Tibial artery (tissue), 4 donors: ENCODE measurements around the gene SFI1.

Source experiments
- DNase-seq, 2 donors: peaks; one replicate each; pipeline ENCODE4 v3.0.0-alpha.2; 2019
- H3K27ac ChIP-seq, 2 donors: fragments of 200-600 bp; sonication (generic) in 1 of 2; 1 replicate in 1 of 2; 2 replicates in 1 of 2; pipeline ENCODE4 v1.5.1; 2018 to 2019; ENCODE audit warnings: mild to moderate bottlenecking in 1 of 2
- H3K27me3 ChIP-seq, 2 donors: fragments of 200-600 bp; sonication (generic) in 1 of 2; one replicate each; pipeline versions ENCODE4 v1.5.1 to v1.6.0; 2016 to 2019
- H3K36me3 ChIP-seq, 3 donors: fragments of 200-600 bp; sonication (generic) in 2 of 3; one replicate each; pipeline ENCODE4 v1.5.1; 2016 to 2019; ENCODE audit warnings: mild to moderate bottlenecking in 2 of 3
- H3K4me1 ChIP-seq, 4 donors: fragments of 200-600 bp; sonication (generic) in 2 of 4; 1 replicate in 3 of 4; 2 replicates in 1 of 4; pipeline ENCODE4 v1.5.1; 2016 to 2019
- H3K4me3 ChIP-seq, 2 donors: fragments of 200-600 bp; sonication (generic) in 1 of 2; 1 replicate in 1 of 2; 2 replicates in 1 of 2; pipeline ENCODE4 v1.5.1; 2018 to 2019; ENCODE audit warnings: mild to moderate bottlenecking in 2 of 2
- H3K9me3 ChIP-seq, 3 donors: fragments of 200-600 bp; sonication (generic) in 1 of 3; one replicate each; pipeline ENCODE4 v1.5.1; 2016 to 2019
- intact Hi-C: fragments of 100-400 bp; cut with DNase I; formaldehyde crosslinking; loops from one replicate; pipeline ENCODE4 v1.15.0; 2023; ENCODE audit warnings: low total_unique reads
- TF ChIP-seq, protein P1 (sequence below), 2 experiments: fragments of 200-600 bp in 1 of 2; fragments of 450-650 bp in 1 of 2; IDR thresholded peaks; one replicate each; pipeline ENCODE4 v1.5.1; 2017 to 2019; ENCODE audit warnings: antibody characterized with exemption in 2 of 2, mild to moderate bottlenecking in 1 of 2, moderate library complexity in 1 of 2

The SFI1 gene

DNA sequence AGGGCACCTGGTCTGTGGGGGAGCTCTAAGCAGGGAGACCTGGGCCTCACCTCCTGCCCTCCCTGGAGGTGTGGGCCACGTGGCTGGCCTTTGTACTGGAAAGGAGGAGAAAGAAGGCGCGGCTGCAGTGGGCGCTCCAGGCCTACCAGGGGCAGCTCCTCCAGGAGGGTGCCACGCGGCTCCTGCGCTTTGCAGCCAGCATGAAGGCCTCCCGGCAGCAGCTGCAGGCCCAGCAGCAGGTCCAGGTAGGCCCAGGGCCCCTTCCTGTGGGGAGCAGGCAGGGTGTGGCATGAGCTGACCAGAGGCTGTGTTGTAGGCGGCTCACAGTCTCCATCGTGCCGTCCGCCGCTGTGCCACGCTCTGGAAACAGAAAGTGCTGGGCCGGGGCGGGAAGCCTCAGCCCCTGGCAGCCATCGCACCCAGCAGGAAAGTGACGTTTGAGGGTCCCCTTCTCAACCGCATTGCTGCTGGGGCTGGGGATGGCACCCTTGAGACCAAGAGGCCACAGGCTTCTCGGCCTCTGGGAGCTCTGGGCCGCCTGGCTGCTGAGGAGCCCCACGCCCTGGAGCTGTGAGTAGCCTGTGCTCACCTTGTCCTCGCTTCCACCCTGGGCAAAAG is 117.1 kb downstream of the SFI1 start:
- TF ChIP-seq, protein P1, sequence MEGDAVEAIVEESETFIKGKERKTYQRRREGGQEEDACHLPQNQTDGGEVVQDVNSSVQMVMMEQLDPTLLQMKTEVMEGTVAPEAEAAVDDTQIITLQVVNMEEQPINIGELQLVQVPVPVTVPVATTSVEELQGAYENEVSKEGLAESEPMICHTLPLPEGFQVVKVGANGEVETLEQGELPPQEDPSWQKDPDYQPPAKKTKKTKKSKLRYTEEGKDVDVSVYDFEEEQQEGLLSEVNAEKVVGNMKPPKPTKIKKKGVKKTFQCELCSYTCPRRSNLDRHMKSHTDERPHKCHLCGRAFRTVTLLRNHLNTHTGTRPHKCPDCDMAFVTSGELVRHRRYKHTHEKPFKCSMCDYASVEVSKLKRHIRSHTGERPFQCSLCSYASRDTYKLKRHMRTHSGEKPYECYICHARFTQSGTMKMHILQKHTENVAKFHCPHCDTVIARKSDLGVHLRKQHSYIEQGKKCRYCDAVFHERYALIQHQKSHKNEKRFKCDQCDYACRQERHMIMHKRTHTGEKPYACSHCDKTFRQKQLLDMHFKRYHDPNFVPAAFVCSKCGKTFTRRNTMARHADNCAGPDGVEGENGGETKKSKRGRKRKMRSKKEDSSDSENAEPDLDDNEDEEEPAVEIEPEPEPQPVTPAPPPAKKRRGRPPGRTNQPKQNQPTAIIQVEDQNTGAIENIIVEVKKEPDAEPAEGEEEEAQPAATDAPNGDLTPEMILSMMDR (IDR thresholded peaks at IDR 0.05), result no peak
- intact Hi-C loops, result no loop called here
- H3K27me3 ChIP-seq, result no peaks in the 10 kb centered on the region
- H3K4me3 ChIP-seq, result no peak overlapping the region
- no peak for DNase-seq
- H3K4me1 ChIP-seq, result peaks cover 0 to 5% (median 0%) of the 10 kb centered on the region in 4 donors
- H3K27ac ChIP-seq, result no peak overlapping the region
- H3K9me3 ChIP-seq, result no peaks in the 10 kb centered on the region
- H3K36me3 ChIP-seq, result peaks cover 7 to 65% (median 20%) of the 10 kb centered on the region in 3 donors

DNA sequence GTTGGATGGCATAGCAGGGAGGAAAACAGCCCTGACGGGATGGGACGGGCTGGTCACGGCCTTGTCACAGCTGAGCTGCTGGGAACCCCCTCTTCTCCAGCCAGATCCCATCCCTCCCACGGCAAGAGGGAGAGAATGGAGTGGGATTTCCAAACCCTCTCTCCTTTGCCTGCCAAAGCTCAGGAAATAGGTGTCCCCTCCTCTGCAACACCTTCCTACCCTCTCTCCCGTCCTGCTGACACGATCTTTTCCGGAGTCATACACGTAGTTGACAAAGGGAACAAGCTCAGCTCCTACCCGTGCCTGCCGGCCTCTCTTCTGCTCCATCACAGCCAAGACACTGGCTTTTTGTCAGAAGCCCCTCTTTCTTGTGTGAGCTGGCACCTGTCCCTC is 117.6 kb downstream of the SFI1 start:
- Histone ChIP-seq H3K27me3 (no peaks in the 10 kb centered on the region), H3K4me3 (no peak overlapping the region), H3K27ac (no peak overlapping the region), H3K9me3 (no peaks in the 10 kb centered on the region), H3K4me1 (peaks cover 0 to 5% (median 0%) of the 10 kb centered on the region in 4 donors), H3K36me3 (peaks cover 8 to 70% (median 25%) of the 10 kb centered on the region in 3 donors)
- TF ChIP-seq, protein P1 (IDR thresholded peaks at IDR 0.05), result no peak
- DNase-seq, result no peak
- intact Hi-C loops, result no loop called here

DNA sequence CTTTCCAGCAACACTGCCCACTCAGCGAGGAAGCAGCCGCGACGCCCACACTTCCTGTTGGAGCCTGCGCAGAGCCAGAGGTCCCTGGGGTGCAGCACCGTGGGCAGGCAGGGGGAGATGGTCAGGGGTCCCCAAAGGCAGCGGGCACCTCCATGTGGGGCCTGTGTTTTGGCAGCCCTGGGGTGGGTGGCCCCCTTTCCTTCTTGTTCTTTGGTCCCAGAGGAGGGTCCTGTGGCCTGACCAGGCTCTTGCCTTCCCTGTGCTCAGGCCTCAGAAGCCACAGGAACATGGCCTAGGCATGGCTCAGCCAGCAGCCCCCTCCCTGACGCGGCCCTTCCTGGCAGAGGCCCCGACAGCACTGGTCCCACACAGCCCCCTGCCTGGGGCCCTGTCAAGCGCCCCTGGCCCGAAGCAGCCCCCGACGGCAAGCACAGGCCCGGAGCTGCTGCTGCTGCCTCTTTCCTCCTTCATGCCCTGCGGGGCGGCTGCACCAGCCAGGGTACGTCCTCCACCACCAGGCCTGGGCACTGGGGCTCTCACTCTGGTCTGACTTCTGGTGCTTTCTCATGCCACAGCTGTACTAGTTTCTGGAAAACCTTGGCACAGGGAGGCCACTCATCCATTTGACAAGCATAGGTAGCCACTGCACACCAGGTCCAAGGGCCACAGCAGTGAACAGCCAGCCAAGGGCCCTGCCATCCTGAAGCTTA is 118.6 kb downstream of the SFI1 start:
- H3K36me3 ChIP-seq, result peaks cover 19 to 74% (median 34%) of the 10 kb centered on the region in 3 donors

DNA sequence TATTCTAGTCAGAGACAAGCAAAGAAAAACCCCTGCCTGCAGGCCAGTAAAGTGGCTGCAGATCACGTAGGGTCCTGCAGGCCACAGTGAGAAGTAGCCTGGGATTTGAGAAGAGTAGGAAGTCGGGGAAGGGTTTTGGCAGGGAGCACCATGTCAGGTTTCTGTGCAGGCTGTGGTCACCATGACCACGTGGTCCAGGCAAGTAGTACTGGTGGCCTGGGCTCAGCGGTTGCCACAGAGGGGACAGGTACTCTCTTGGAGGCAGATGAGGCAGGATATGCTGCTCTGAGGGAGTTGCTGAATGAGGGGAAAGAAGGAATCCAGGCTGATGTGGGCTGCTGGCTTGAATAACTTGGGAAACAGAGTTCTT is 119.1 kb downstream of the SFI1 start:
- Histone ChIP-seq H3K27me3 (no peaks in the 10 kb centered on the region), H3K9me3 (no peaks in the 10 kb centered on the region), H3K36me3 (peaks cover 24 to 74% (median 40%) of the 10 kb centered on the region in 3 donors), H3K4me3 (no peak overlapping the region), H3K4me1 (peaks cover 0 to 5% (median 0%) of the 10 kb centered on the region in 4 donors), H3K27ac (no peak overlapping the region)
- intact Hi-C loops, result no loop called here
- DNase-seq, result no peak
- TF ChIP-seq, protein P1 (IDR thresholded peaks at IDR 0.05), result no peak

More for the DNA sequence above, 118.6 kb downstream of the SFI1 start:
- intact Hi-C loops, result no loop called here
- Histone ChIP-seq H3K4me1 (peaks cover 0 to 5% (median 0%) of the 10 kb centered on the region in 4 donors), H3K4me3 (no peak overlapping the region), H3K27me3 (no peaks in the 10 kb centered on the region), H3K27ac (no peak overlapping the region), H3K9me3 (no peaks in the 10 kb centered on the region)
- DNase-seq, result no peak
- TF ChIP-seq, protein P1 (IDR thresholded peaks at IDR 0.05), result no peak

DNA sequence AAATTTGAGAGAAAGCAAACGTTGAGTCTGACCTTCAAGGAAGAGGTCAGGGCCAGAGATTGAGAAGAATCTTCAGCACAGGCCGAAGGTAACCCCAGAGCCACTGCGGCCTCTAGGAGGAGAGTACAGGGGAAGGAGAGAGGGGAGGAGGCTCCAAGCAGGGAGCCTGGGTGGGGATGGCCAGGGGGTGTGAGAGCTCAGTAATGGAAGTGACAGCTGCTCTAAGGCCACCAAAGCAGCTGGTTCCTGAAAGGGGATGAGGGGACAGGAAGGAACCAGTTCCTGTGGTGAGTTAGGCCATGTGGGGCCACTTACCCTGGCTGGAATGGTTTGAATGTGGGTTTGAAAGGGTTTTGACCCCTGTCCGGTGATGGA is 119.6 kb downstream of the SFI1 start:
- Histone ChIP-seq H3K4me3 (no peak overlapping the region), H3K27ac (no peak overlapping the region), H3K36me3 (peaks cover 26 to 74% (median 44%) of the 10 kb centered on the region in 3 donors), H3K27me3 (no peaks in the 10 kb centered on the region), H3K9me3 (no peaks in the 10 kb centered on the region), H3K4me1 (peaks cover 0 to 5% (median 0%) of the 10 kb centered on the region in 4 donors)
- no peak for DNase-seq
- intact Hi-C loops, result no loop called here
- TF ChIP-seq, protein P1 (IDR thresholded peaks at IDR 0.05), result no peak
